Measurements from ENCODE around the gene OR51L1. TPM values are rescaled to one million over a fixed set of nuclear protein-coding genes. Genes with fewer than 3 reads are reported as not detected.

OR51L1 gene
- total and polyA plus RNA-seq, 2 of the 8 experiments (the other 6 are each of a cell fraction or from before 2014, with no cell fraction given): not detected

GRCh38 chr11:5036669-5037068 lies 42.0 kb downstream of the OR51L1 start:
- FAIRE-seq (no peak), DNase-seq (ENCODE audit: low read depth in 1 of 2, low spot score in 2 of 2) (no peak)
- H3K9ac ChIP-seq (replicated peaks in 1 of 4; ENCODE audit: extremely low read depth in 1 of 4, low read depth in 3 of 4, low read length in 3 of 4): no peak overlapping the region

More at GRCh38 chr11:5036669-5037068, 42.0 kb downstream of the OR51L1 start:
- CTCF ChIA-PET (ENCODE audit: partially characterized antibody): no interaction called here
- peaks cover 1% of the 10 kb centered on the region; the same call in 1 of the 2 replicates for H3K23me2 ChIP-seq (ENCODE audit: low read depth, low read length)
- no peak overlapping the region for H4K91ac ChIP-seq (replicated peaks; ENCODE audit: insufficient read length, low read length)
- no peak overlapping the region for H2AK5ac ChIP-seq (ENCODE audit: low read depth, low read length)
- no peaks in the 10 kb centered on the region for H3K36me3 ChIP-seq (ENCODE audit: control insufficient read depth in 2 of 4, insufficient read depth in 4 of 4, low read length in 3 of 4)
- no peaks in the 10 kb centered on the region for H3K9me3 ChIP-seq (ENCODE audit: insufficient read depth in 2 of 2, low read depth in 1 of 2, low read length in 1 of 2)
- H3K79me2 ChIP-seq (ENCODE audit: control insufficient read depth in 1 of 2, insufficient read depth in 2 of 2, low read length in 2 of 2): no peaks in the 10 kb centered on the region
- no peak overlapping the region for H3K23ac ChIP-seq (ENCODE audit: insufficient read length)
- POLR2A ChIA-PET (ENCODE audit: partially characterized antibody): no interaction called here
- no peak overlapping the region for H3K4ac ChIP-seq (replicated peaks; ENCODE audit: insufficient read length, low read depth, low read length)
- no peaks in the 10 kb centered on the region for H3K27me3 ChIP-seq (replicated peaks in 1 of 4; ENCODE audit: control insufficient read depth in 3 of 4, extremely low read depth in 1 of 4, insufficient read depth in 3 of 4, low read length in 3 of 4)
- no peak overlapping the region for H2BK20ac ChIP-seq (ENCODE audit: low read length)
- no peak overlapping the region for H2BK5ac ChIP-seq (ENCODE audit: low read depth, low read length)
- TF ChIP-seq JUND (IDR thresholded peaks at IDR 0.05; ENCODE audit: low read length) (no peak), NRF1 (IDR thresholded peaks at IDR 0.05; ENCODE audit: low read depth, low read length) (no peak), RFX5 (IDR thresholded peaks at IDR 0.05; ENCODE audit: borderline replicate concordance, low read depth, low read length) (no peak), ASH2L (IDR thresholded peaks at IDR 0.05; ENCODE audit: low read length) (no peak), MAFK (IDR thresholded peaks at IDR 0.05; ENCODE audit: low read depth, low read length) (no peak), MAX (IDR thresholded peaks at IDR 0.05) (no peak), EGR1 (IDR thresholded peaks at IDR 0.05; ENCODE audit: borderline replicate concordance, low read depth, low read length) (no peak), BACH1 (IDR thresholded peaks at IDR 0.05; ENCODE audit: low read length) (no peak)
- no peak overlapping the region for H3K56ac ChIP-seq (replicated peaks; ENCODE audit: insufficient read length, low read depth, low read length)
- H3K79me1 ChIP-seq (ENCODE audit: low read depth, low read length): no peaks in the 10 kb centered on the region
- H4K8ac ChIP-seq (ENCODE audit: extremely low read depth, insufficient read depth, low read length): no peak overlapping the region
- H3K4me3 ChIP-seq (ENCODE audit: extremely low read depth in 1 of 4, insufficient read depth in 2 of 4, low read depth in 3 of 4, low read length in 4 of 4): no peak overlapping the region
- no peak overlapping the region for H3K27ac ChIP-seq (ENCODE audit: low read depth, low read length)
- no peak overlapping the region for H4K5ac ChIP-seq (ENCODE audit: insufficient read length, low read depth, low read length)
- no peaks in the 10 kb centered on the region for H3K4me1 ChIP-seq (replicated peaks in 1 of 4; ENCODE audit: control insufficient read depth in 3 of 4, insufficient read depth in 4 of 4, low read length in 3 of 4)
- 97% methylated on average over 2 of the region's 2 CpGs; no CpG with 5 or more reads in 1 of the 2 experiments for WGBS, 2 experiments (ENCODE audit: extremely low coverage in 1 of 2, insufficient coverage in 1 of 2, insufficient read length in 1 of 2, insufficient replicate concordance in 2 of 2, low coverage in 1 of 2, low lambda C conversion rate in 2 of 2, missing lambda C conversion rate in 1 of 2)
- H2AFZ ChIP-seq (ENCODE audit: low read length): no peak overlapping the region
- no peak overlapping the region for H3K14ac ChIP-seq (ENCODE audit: insufficient read length)
- no peak overlapping the region for H3K18ac ChIP-seq (ENCODE audit: extremely low read depth, low read length)
- H4K20me1 ChIP-seq (replicated peaks in 1 of 2; ENCODE audit: control insufficient read depth in 1 of 2, insufficient read depth in 2 of 2, low read length in 2 of 2): no peaks in the 10 kb centered on the region
- H2BK120ac ChIP-seq (replicated peaks; ENCODE audit: low read depth, low read length): no peak overlapping the region
- H2BK12ac ChIP-seq (ENCODE audit: low read depth, low read length): no peak overlapping the region
- H2BK15ac ChIP-seq (ENCODE audit: low read length): no peak overlapping the region
- H3K4me2 ChIP-seq (ENCODE audit: insufficient read depth in 1 of 2, low read depth in 2 of 2, low read length in 2 of 2): no peak overlapping the region
